GOT3 (cell line): ENCODE results near the gene ATOX1.

Source experiments
- DNase-seq: peaks from one replicate; lab custom pipeline; 2025; ENCODE audit warnings: mixed read lengths; lab: John Stamatoyannopoulos, UW

The ATOX1 gene

DNA sequence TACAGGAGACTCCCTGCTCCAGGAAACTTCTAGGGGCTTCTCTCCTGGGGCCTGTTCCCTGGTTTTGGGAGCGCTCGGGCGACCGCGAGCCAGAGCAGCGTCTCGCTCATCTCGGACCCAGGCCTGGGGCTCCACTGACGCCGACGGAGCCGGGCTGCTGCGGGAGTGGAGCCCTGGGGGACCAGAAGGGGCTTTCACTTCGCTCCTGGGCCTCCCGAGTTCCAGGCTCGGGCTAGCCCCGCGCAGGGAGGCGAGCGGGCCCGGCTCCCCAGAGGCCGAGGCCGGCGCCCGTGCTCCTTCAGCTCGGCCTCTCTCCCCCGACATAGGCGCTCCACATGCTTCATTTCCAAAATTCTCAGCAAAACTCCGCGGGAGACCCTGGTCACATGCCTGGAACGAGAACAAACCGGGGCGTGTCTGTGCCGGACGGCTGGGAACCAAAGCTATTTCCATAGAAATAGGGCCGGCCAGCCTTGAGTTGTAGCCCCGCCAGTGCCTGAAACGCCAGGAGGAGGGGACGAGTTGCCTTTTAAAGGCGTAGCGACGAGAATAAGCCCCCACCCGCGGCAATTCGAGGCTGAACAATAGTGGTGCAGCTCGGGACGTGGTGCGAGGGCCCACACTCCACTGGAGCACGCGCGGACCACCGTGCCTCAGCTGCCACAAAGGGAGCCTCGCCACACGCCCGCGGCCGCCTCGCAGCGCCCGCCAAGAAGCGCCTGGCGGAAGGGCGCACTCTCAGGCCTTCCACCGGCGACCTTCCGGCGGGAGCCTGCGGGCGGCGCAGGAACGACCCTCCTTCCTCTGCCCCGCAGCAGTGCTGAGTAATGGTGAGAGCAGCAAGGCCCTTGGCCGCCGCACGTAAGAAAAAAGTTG is 12.2 kb upstream of the ATOX1 start:
- DNase-seq = peak; percentile 76

GRCh38 chr5:151766975-151767374 is 8.5 kb upstream of the ATOX1 start:
- no peak for DNase-seq

GRCh38 chr5:151764801-151765200 is 6.4 kb upstream of the ATOX1 start:
- no peak for DNase-seq

GRCh38 chr5:151758141-151758429 is 346 bp downstream of the ATOX1 start:
- DNase-seq = no peak

GRCh38 chr5:151757233-151758140 is 944 bp downstream of the ATOX1 start:
- DNase-seq = no peak

- no peak for DNase-seq
Measured at GRCh38 chr5:151755383-151755782, 3.0 kb downstream of the ATOX1 start.

- DNase-seq = no peak
Measured at GRCh38 chr5:151751593-151751992, 6.8 kb downstream of the ATOX1 start.

DNA sequence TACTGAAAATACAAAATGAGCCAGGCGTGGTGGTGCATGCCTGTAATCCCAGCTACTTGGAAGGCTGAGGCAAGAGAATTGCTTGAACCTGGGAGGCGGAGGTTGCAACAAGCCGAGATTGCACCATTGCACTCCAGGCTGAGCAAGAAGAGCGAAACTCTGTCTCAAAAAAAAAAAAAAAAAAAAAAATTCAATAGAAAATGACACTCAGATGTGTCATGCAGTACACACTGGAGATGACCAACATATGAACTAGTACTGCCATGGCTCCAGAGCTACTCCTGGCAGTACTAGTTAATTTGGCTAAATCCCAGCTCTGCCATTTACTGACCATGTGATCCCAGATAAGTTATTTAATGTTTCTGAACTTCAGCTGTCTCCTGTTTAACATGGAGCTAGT is 7.3 kb downstream of the ATOX1 start:
- DNase-seq = no peak

DNA sequence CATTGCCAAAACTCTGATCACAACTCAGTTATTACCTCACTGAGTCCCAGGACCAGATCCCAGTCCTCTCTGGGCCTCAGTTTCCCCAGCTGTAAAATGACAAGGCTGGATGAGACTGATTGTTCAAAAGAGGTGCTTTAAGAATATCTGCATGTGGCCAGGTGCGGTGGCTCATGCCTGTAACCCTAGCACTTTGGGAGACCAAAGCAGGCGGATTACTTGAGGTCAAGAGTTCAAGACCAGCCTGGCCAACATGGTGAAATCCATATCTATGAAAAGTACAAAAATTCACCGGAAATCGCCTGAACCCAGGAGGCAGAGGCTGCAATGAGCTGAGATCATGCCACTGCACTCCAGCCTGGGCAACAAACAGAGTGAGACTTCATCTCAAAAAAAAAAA is 8.3 kb downstream of the ATOX1 start:
- DNase-seq = no peak

- DNase-seq = peak; percentile 74
Measured at GRCh38 chr5:151745071-151745705, 13.2 kb downstream of the ATOX1 start.

GRCh38 chr5:151743530-151743929 is 14.9 kb downstream of the ATOX1 start:
- no peak for DNase-seq

DNA sequence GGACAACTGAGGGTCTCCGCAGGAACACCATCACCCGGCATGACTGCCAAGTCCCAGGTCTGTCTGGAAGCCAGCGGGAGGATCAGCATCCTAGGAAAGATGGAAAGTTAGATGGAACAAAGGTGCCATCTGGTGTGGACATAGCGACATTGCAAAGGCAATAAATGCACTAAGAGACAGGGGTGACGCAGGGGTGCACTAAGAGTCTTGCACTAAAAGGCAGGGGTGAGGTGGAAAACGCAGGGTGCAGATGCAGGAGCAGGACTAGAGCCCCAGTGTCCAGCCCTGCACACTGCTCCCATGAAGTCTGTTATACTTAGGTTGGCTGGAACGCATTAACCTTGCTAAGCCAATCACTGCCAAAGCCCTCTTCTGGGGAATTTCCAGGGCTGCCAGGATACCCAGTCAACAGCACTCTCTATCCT is 15.5 kb downstream of the ATOX1 start:
- peak; percentile 26 for DNase-seq

DNA sequence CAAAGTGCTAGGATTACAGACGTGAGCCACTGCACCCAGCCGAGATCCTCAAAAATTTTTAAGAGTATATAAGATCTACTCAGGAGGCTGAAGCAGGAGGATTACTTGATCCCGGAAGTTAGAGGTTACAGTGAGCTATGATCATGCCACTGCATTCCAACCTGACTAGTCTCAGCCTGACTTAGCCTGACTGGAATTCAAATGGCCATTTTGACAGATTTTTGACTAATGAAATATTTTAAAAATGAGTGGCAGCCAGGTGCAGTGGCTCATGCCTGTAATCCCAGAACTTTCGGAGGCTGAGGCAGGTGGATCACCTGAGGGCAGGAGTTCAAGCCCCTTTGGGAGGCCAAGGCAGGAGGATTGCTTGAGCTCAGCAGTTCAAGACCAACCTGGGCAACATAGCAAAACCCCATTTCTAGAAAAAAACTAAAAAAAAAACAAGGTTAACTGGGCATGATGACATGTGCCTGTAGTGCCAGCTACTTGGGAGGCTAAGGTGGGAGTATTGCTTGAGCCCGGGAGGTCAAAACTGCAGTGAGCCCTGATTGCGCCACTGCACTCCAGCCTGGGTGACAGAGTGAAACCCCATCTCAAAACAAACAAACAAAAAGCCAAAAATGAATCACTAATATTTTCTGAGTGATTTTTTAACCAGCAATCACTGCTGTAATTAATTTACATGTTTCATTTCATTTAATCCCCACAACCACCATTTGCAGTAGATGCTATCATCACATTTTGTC is 16.6 kb downstream of the ATOX1 start:
- DNase-seq = no peak

- no peak for DNase-seq
Measured at GRCh38 chr5:151740958-151741373, 17.5 kb downstream of the ATOX1 start.

- DNase-seq = peak; percentile 88
Measured at GRCh38 chr5:151740336-151740942, 18.0 kb downstream of the ATOX1 start.

DNA sequence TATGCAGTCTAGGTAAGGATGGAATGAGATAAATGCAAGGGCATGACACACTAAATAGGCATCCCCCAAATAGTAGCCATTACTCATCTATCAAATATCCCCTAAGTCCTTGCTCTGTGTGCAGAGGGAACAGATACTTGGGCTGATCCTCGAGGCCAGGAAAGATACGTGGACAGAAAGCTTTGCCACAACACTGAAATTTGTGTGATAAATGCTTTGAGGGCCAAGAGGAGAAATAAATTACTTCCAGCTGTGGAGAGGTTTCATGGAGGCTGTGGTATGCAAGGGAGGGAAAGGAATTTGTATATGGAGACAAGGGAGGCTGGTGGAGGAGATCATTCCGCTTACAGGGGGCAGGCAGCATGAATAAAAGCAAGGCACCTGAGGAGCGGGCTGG is 18.5 kb downstream of the ATOX1 start:
- DNase-seq = no peak

GRCh38 chr5:151739395-151739794 is 19.0 kb downstream of the ATOX1 start:
- no peak for DNase-seq

GRCh38 chr5:151738125-151738848 is 20.1 kb downstream of the ATOX1 start:
- no peak for DNase-seq

GRCh38 chr5:151737431-151737830 is 21.0 kb downstream of the ATOX1 start:
- DNase-seq = no peak

DNA sequence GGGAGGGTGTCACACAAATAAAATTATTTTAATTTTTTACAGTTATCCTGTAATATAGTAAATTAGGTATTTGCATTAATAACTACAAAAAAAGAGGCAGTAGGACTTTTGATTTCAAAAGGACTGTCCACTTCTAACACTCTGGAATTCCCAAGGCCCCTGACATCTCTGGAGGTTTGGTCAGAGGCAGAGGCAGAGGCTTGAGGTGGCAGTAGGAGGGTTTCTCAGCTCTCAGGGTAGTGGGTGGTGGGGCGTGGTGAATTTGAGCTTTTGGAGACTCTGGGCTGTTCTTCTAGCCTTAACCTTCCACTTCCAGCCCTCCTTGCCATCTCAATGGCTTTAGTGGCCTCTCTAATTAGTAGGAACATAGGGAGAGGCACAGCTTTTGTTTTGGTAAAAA is 22.8 kb downstream of the ATOX1 start:
- no peak for DNase-seq

GRCh38 chr5:151734064-151734408 is 24.4 kb downstream of the ATOX1 start:
- no peak for DNase-seq
